ENCODE measurements around the gene CPVL. TPM values are rescaled to one million over a fixed set of nuclear protein-coding genes. Genes with fewer than 3 reads are reported as not detected.

Gene CPVL
- total and polyA plus RNA-seq, 2 of the 8 experiments (the other 6 are each of a cell fraction or from before 2014, with no cell fraction given): 40.0 to 55.0 TPM

- TF ChIP-seq, protein P1, sequence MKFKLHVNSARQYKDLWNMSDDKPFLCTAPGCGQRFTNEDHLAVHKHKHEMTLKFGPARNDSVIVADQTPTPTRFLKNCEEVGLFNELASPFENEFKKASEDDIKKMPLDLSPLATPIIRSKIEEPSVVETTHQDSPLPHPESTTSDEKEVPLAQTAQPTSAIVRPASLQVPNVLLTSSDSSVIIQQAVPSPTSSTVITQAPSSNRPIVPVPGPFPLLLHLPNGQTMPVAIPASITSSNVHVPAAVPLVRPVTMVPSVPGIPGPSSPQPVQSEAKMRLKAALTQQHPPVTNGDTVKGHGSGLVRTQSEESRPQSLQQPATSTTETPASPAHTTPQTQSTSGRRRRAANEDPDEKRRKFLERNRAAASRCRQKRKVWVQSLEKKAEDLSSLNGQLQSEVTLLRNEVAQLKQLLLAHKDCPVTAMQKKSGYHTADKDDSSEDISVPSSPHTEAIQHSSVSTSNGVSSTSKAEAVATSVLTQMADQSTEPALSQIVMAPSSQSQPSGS (IDR thresholded peaks at IDR 0.05; ENCODE audit: low read length): no peak
- TF ChIP-seq KDM5A (IDR thresholded peaks at IDR 0.05; ENCODE audit: low read length) (no peak), JUND (IDR thresholded peaks at IDR 0.05; ENCODE audit: low read length) (no peak), GABPA (IDR thresholded peaks at IDR 0.05; ENCODE audit: borderline replicate concordance, insufficient read depth, low read length) (no peak), MAX (IDR thresholded peaks at IDR 0.05) (no peak), CBX5 (IDR thresholded peaks at IDR 0.05; ENCODE audit: low read depth, low read length) (no peak), YY1 (IDR thresholded peaks at IDR 0.05; ENCODE audit: low read depth, low read length) (no peak)
Observed at GRCh38 chr7:29122081-29122480, 24.3 kb downstream of the CPVL start (continued).

Data from H1 (cell line).